K562 (cell line): ENCODE measurements around the gene HDAC7.

ENCODE experiments used
- CHD4 ChIP-seq: fragments of 200-600 bp; sonication (generic); IDR thresholded peaks from 3 replicates; pipeline ENCODE4 v1.6.1; 2012; ENCODE audit warnings: low read depth, mild to moderate bottlenecking, mixed read lengths, low read length, inconsistent platforms; ENCODE audit not compliant: insufficient read depth, insufficient replicate concordance, poor library complexity, severe bottlenecking
- ERF ChIP-seq: fragments of 450-650 bp; formaldehyde crosslinking; IDR thresholded peaks from 2 replicates; pipeline ENCODE4 v1.4.0; 2020; ENCODE audit warnings: mild to moderate bottlenecking, mixed read lengths
- HNRNPLL ChIP-seq: fragments of 200-400 bp; formaldehyde crosslinking; IDR thresholded peaks from 2 replicates; pipeline ENCODE4 v1.6.1; 2017; ENCODE audit warnings: low read length, low read depth, mild to moderate bottlenecking; ENCODE audit not compliant: poor library complexity, severe bottlenecking
- MAZ ChIP-seq, 2 experiments: fragments of 450-650 bp in 1 of 2; sonication (generic) in 1 of 2; formaldehyde crosslinking; IDR thresholded peaks in 1 of 2; conservative IDR thresholded peaks in 1 of 2; 2 replicates each; pipeline versions ENCODE4 v1.4.0 to v1.5.0; 2020; ENCODE audit warnings: mild to moderate bottlenecking in 1 of 2, missing genetic modification reagents in 1 of 2
- POLR2A ChIP-seq: fragments of 450-650 bp; conservative IDR thresholded peaks from 2 replicates; pipeline ENCODE4 v1.6.1; 2016
- POLR2AphosphoS5 ChIP-seq: IDR thresholded peaks from 2 replicates; pipeline ENCODE4 v1.6.1; 2011; ENCODE audit warnings: mild to moderate bottlenecking, low read depth, low read length, moderate library complexity; ENCODE audit not compliant: control insufficient read depth, insufficient read depth
- RBM22 ChIP-seq: fragments of 200-400 bp; formaldehyde crosslinking; IDR thresholded peaks from 2 replicates; pipeline ENCODE4 v1.6.1; 2018; ENCODE audit warnings: low read length, low read depth; ENCODE audit not compliant: poor library complexity, severe bottlenecking
- SMC3 ChIP-seq: conservative IDR thresholded peaks from 2 replicates; pipeline ENCODE4 v1.6.1; 2011; ENCODE audit warnings: low read depth, low read length, improper control_type of control experiment; ENCODE audit not compliant: insufficient read depth
- SRSF1 ChIP-seq: fragments of 200-400 bp; formaldehyde crosslinking; IDR thresholded peaks from 2 replicates; pipeline ENCODE4 v1.6.1; 2017; ENCODE audit warnings: mild to moderate bottlenecking, low read depth, low read length, moderate library complexity
- TCF7 ChIP-seq: sonication (generic); IDR thresholded peaks from 2 replicates; pipeline ENCODE4 v1.6.1; 2016; ENCODE audit warnings: antibody characterized with exemption, borderline replicate concordance
- ZSCAN29 ChIP-seq: fragments of 450-650 bp; IDR thresholded peaks from 2 replicates; pipeline ENCODE4 v1.6.1; 2017
- TF ChIP-seq, protein P1 (sequence below): fragments of 450-650 bp; IDR thresholded peaks from 2 replicates; pipeline ENCODE4 v1.6.1; 2016
- TF ChIP-seq, protein P2 (sequence below), 2 experiments: IDR thresholded peaks in 1 of 2; conservative IDR thresholded peaks in 1 of 2; 2 replicates each; pipeline ENCODE4 v1.6.1; 2016; ENCODE audit warnings: low read depth in 2 of 2, mild to moderate bottlenecking in 1 of 2, missing compliant biosample characterization in 1 of 2, missing genetic modification characterization in 1 of 2, moderate library complexity in 1 of 2

DNA sequence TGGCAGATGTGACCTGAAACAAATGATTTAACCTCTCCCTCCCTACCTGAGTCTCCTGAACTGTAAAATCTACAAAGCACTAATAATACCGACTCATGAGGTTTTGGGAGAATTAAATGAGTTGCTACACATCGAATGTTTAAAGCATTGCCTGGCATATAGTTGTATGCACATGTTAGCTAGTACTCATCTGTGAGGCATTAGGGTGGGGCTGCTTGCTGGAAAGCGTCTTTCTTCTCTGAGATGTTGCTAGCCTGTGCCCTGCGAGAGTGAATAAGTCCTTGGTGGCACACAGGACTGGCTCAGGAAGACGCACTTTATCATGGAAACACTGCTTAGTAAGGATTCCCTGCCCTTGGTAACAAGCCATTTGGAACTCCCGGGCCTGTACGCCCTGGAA, 67.2 kb downstream of the HDAC7 start:
- TF ChIP-seq ERF (CRISPR knock-in tag): no peak
- TF ChIP-seq, protein P1, sequence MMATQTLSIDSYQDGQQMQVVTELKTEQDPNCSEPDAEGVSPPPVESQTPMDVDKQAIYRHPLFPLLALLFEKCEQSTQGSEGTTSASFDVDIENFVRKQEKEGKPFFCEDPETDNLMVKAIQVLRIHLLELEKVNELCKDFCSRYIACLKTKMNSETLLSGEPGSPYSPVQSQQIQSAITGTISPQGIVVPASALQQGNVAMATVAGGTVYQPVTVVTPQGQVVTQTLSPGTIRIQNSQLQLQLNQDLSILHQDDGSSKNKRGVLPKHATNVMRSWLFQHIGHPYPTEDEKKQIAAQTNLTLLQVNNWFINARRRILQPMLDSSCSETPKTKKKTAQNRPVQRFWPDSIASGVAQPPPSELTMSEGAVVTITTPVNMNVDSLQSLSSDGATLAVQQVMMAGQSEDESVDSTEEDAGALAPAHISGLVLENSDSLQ: no peak
- no peak for TF ChIP-seq RBM22
- TF ChIP-seq HNRNPLL: no peak
- TF ChIP-seq, protein P2, sequence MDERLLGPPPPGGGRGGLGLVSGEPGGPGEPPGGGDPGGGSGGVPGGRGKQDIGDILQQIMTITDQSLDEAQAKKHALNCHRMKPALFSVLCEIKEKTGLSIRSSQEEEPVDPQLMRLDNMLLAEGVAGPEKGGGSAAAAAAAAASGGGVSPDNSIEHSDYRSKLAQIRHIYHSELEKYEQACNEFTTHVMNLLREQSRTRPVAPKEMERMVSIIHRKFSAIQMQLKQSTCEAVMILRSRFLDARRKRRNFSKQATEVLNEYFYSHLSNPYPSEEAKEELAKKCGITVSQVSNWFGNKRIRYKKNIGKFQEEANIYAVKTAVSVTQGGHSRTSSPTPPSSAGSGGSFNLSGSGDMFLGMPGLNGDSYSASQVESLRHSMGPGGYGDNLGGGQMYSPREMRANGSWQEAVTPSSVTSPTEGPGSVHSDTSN (CRISPR knock-in tag; IDR thresholded peaks at IDR 0.05; ENCODE audit: low read depth): no peak
- TF ChIP-seq, protein P2 (tag; conservative IDR thresholded peaks at IDR 0.05; ENCODE audit: low read depth): no peak
- no peak for TF ChIP-seq SMC3
- no peak for TF ChIP-seq SRSF1
- no peak for TF ChIP-seq ZSCAN29
- TF ChIP-seq TCF7: no peak
- TF ChIP-seq CHD4: no peak
- no peak for TF ChIP-seq POLR2A
- TF ChIP-seq MAZ (CRISPR knock-in tag; conservative IDR thresholded peaks at IDR 0.05 in 1 of 2, IDR thresholded peaks at IDR 0.05 in 1 of 2): no peak
- TF ChIP-seq POLR2AphosphoS5: no peak
